Measurements from ENCODE around the gene ERC2.

DNA sequence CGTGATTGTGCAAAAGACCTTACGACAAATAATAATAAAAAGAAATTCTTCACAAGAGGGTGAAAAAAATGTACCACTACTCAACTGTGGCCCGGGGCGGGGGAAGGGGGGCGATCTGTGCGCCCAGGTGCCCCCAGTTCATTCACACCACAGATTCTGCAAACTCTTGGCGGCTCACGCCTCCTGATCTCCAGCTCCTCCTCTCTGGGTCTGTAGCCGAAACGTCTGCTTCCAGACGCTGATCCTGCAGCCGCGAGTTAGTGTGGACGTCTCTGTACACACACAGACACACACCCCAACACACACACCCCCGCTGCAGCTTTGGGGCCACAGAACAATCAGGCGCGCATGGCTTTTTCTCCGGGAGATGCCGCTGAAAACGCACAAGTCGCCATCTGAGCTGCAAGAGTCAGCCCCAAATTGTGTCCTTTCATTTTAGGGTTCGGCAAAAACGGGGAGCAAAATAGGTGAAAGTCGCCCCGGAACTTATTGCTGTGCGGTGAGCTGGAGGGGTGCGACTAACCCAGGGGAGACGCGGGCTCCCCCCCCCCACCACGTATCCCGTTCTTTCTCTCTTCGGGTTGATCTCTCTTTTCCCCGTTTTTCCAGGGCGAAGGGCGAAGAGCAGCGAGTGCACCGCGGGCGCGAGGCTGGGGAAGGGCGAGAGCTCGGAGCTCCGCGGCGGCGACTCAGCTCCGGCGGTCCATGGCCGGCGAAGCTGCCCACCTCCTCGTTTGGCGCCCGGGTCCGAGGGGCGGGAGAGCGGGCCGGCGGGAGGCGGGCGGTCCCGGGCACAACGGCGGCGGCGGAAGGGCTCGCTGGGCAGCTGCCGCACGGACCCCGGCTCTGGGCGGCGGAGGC is 980.7 kb downstream of the ERC2 start:
- TF ChIP-seq CTCF (IDR thresholded peaks at IDR 0.05; ENCODE audit: insufficient read depth, low read length, poor library complexity, severe bottlenecking) (no peak), EZH2phosphoT487 (conservative IDR thresholded peaks at IDR 0.05; ENCODE audit: low read length) (no peak)

All from SU-DHL-6 (cell line).